HG03460 (cell line): ENCODE results near the gene GRIN3A.

Source experiments
- ATAC-seq: cut with Tn5 transposase; IDR thresholded peaks from one replicate; pipeline ENCODE4 v1.9.1; 2021; ENCODE audit not compliant: unreplicated experiment

The GRIN3A gene

DNA sequence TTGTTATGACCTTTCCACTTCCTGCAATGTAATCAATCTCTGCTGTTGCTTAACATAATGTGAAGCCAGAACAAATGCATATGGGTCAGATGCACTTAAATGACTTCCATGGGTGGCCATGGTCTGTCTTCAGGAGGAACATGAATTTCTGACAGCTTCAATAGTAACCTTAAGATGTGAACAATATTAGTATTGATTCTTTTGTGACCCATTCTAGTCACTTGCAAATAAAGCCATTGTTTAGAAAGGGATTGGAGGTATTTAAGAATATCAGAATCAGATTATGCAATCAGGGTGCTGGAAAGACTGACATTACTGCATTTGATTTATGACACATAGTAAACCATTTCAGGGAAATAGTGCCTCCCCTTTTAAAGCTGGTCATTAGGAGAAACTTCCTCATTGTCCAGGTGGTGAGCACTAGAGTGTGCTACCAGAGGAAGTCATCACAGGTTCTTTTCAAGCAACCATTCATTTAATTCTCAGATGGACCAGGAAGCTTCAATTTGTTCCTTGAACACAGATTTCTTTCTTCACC, 32.1 kb downstream of the GRIN3A start:
- no peak for ATAC-seq

GRCh38 chr9:101705135-101705661, 33.2 kb downstream of the GRIN3A start:
- ATAC-seq, result peak; percentile 86

DNA sequence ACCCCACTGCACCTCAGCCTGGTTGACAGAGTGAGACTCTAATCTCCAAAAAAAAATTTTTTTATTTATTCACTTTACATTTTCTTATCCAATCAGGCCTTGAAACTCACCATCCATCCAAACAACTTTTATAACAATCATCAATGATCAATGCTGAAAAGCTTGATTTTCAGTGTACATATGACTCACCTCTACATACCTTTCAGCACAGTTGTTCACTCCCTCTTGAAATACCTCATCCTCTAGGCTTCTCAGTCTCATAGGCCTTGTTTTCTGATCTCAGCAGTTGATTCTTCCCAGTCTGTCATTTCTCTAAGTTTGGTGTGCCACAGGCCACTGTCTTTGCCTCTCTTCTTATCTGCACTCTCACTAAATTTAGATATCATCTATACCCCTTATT, 36.2 kb downstream of the GRIN3A start:
- no peak for ATAC-seq

GRCh38 chr9:101693546-101694336, 44.7 kb downstream of the GRIN3A start:
- ATAC-seq, result no peak

DNA sequence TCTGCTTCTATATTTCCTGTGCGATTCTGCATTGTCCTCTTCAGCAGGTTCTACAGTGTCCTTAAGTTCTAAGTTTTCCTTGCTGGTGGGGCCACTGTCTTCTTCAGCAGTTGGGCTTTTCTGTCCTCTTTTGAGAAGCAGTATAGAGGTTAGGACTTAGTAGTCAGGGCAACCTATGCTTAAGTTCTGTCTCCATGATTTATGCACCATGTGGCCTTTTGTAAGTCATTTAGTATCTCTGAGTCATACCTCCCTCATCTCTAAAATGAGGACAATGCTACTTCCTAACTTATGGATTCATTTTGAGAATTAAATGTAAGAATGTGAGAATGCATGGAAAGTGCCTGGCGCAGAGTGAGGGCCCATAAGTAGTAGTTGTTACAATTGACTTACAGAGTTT, 46.8 kb downstream of the GRIN3A start:
- no peak for ATAC-seq

DNA sequence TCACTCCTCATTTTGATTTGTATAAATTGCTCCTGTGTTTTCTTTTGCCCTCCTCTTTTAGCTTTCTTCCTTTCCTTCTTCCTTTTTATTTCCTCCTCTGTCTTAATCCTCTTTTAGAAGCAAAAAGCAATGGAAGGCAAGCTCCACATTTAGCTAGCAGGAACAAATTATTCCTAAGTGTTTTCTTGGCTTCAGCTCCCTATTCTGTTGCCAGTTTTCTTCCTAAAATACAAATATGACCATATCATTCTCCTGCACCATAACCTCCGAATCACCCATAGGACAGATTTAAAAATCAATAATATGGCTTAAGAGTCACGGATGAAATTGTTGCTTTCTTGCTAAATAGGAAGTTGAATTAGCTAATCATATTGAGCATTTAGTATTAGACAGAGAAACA, 49.4 kb downstream of the GRIN3A start:
- ATAC-seq, result no peak

DNA sequence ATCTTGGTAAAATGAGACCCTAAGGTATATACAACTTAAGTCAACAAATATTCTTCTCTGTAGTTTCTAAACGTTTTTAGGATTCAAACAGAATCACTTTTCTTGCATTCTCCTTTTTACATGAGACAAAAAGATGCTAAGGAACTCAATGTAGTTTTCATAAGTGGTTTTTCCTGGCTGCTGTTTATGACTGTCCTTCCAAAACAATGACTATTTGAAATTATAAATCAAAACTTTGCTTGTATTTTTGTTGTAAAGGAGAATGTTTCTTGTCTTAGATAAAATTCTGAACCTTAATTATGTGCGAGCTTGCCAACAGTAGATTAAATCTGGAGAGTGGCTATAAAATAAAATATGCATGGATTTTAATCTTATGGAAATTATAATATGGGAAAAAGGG, 53.8 kb downstream of the GRIN3A start:
- no peak for ATAC-seq

DNA sequence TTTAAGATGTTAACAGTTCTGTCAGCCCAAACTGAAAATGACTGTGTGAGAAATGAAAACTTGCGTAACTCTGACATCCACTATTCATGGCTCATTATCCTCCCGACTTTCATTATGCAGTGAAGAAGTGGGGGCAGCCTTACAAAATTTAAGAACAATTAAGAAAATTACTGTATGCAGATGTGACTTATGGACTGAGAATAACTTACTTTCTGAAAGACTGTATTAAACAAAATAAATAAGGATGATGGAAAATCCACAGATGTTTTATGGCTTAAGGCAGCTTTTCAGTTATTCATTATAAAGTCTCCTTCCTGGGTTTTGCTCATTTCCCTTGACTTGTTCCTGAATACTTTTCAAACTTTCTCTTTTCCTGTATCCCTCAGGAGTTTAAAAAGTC, 55.2 kb downstream of the GRIN3A start:
- ATAC-seq, result no peak

- no peak for ATAC-seq
These were observed 60.6 kb downstream of the GRIN3A start for GRCh38 chr9:101677861-101678260.

DNA sequence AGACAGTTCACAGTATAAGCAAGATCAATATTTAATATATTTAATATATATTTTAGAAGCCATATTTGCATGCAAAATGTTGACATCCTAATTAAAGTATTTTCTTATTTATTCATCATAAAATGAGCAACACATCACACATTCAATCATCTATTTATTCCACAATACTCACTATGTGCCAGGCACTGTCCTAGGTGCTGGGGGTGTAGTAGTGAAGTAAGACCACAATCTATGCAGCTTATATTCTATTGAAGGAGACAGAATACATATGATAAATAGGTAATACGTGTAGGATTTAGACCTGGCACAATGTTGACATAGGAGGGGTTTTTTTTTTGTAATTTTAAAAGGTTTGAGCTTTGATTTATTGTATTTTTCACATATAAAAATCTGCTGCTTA, 63.1 kb downstream of the GRIN3A start:
- ATAC-seq, result no peak

GRCh38 chr9:101674165-101674564, 64.3 kb downstream of the GRIN3A start:
- no peak for ATAC-seq

GRCh38 chr9:101673642-101674041, 64.8 kb downstream of the GRIN3A start:
- ATAC-seq, result no peak

- no peak for ATAC-seq
These were observed 66.9 kb downstream of the GRIN3A start for GRCh38 chr9:101671567-101671966.

DNA sequence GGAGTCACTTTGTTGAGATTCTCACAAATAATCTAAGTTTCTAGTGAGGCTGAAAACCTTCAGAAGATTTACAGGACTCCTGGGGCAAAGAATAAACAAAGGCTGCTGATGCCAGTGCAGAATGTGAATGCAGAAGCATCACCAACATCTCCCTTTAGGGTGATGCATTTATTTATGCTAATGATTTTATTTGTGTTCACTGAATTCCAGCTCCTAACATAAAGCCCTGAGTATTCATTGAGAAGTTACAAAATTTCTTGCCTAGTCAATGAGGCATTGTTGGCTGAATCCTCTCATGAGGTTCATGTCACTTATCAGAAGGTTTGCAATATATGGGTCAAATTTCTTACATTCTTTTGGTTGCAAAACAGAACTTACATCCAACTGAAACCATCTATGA, 70.0 kb downstream of the GRIN3A start:
- no peak for ATAC-seq

DNA sequence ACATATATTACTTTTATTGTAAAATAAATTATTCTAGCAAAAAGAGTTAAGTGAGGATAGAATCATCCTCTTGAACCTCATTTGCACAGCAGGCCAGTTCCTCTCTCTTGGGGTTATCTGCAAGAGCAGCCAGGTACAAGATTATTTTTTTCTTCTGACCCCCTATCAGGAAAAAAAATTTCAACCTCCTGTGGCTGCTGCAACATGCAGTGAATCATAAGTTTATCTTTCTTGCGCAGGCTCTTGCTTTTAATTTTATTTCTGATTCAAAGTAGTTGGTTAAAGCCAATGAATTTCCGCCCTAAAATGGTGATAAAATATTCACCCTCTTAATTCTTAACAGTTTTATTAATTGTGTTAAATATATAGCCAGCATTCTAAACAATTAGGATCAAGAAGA, 74.0 kb downstream of the GRIN3A start:
- ATAC-seq, result no peak

- no peak for ATAC-seq
These were observed 85.8 kb downstream of the GRIN3A start for GRCh38 chr9:101652601-101653175.

- ATAC-seq, result no peak
These were observed 88.3 kb downstream of the GRIN3A start for GRCh38 chr9:101650142-101650541.

- ATAC-seq, result no peak
These were observed 90.0 kb downstream of the GRIN3A start for GRCh38 chr9:101648493-101648892.

GRCh38 chr9:101639785-101640665, 98.4 kb downstream of the GRIN3A start:
- ATAC-seq, result no peak

- no peak for ATAC-seq
These were observed 99.1 kb downstream of the GRIN3A start for GRCh38 chr9:101639311-101639710.

GRCh38 chr9:101636247-101636646, 102.2 kb downstream of the GRIN3A start:
- no peak for ATAC-seq
